IMR-90 (cell line): ENCODE measurements around the gene TBX10. TPM values are rescaled to one million over a fixed set of nuclear protein-coding genes. Genes with fewer than 3 reads are reported as not detected.

ENCODE experiments used
- ATAC-seq: fragments of 200-7000 bp; cut with Tn5 transposase; 2 replicates; pipeline ENCODE4 v1.9.1; 2020; ENCODE audit warnings: low read depth, mild to moderate bottlenecking, moderate library complexity
- BruUV-seq: library from RNA; stranded (reverse); fragments of 400-500 nt; replicated peaks from 2 replicates; lab custom pipeline; 2021; lab: Mats Ljungman, UMichigan
- CTCF ChIA-PET: fragments of 300-600 bp; formaldehyde crosslinking; extraction: SDS; loops from one replicate; lab custom pipeline; 2021; ENCODE audit warnings: antibody characterized with exemption; lab: Yijun Ruan, JAX
- POLR2A ChIA-PET: fragments of 300-600 bp; sonication (Branson Sonifier 250); formaldehyde crosslinking; loops from one replicate; lab custom pipeline; 2022; ENCODE audit warnings: antibody characterized with exemption; ENCODE audit not compliant: unreplicated experiment; lab: Charles Lee
- DNase-seq: peaks from one replicate; pipeline ENCODE4 v3.0.0; 2013
- H2AFZ ChIP-seq: replicated peaks from 2 replicates; pipeline ENCODE3; 2013; ENCODE audit warnings: low read length, mild to moderate bottlenecking; ENCODE audit not compliant: poor library complexity
- H2AK5ac ChIP-seq: 2 replicates; pipeline ENCODE4 v1.6.1; 2013; ENCODE audit warnings: low read depth, low read length, inconsistent platforms
- H2AK9ac ChIP-seq: replicated peaks from 2 replicates; pipeline ENCODE3; 2013; ENCODE audit warnings: mild to moderate bottlenecking, low read depth, low read length, moderate library complexity; ENCODE audit not compliant: poor library complexity
- H2BK120ac ChIP-seq: 2 replicates; pipeline ENCODE4 v1.6.1; 2013; ENCODE audit warnings: low read depth, low read length, inconsistent platforms
- H2BK15ac ChIP-seq: 3 replicates; pipeline ENCODE4 v1.6.1; 2013; ENCODE audit warnings: low read depth, low read length, inconsistent platforms
- H2BK20ac ChIP-seq: 2 replicates; pipeline ENCODE4 v1.6.1; 2013; ENCODE audit warnings: low read depth, mild to moderate bottlenecking, inconsistent platforms, low read length, moderate library complexity
- H2BK5ac ChIP-seq: 2 replicates; pipeline ENCODE4 v1.6.1; 2013; ENCODE audit warnings: mild to moderate bottlenecking, low read depth, low read length, inconsistent platforms; ENCODE audit not compliant: poor library complexity, severe bottlenecking
- H3K14ac ChIP-seq: replicated peaks from 2 replicates; pipeline ENCODE4 v1.6.1; 2013; ENCODE audit warnings: low read depth, low read length, inconsistent platforms
- H3K18ac ChIP-seq: 2 replicates; pipeline ENCODE4 v1.6.1; 2013; ENCODE audit warnings: low read depth, low read length, control low read depth
- H3K23ac ChIP-seq: 2 replicates; pipeline ENCODE4 v1.6.1; 2013; ENCODE audit warnings: low read depth, low read length, inconsistent platforms
- H3K27ac ChIP-seq: 2 replicates; pipeline ENCODE4 v1.5.1; 2013; ENCODE audit warnings: mild to moderate bottlenecking, control low read depth, low read length; ENCODE audit not compliant: insufficient read depth
- H3K27me3 ChIP-seq: 2 replicates; pipeline ENCODE4 v1.6.1; 2013; ENCODE audit warnings: low read length; ENCODE audit not compliant: control insufficient read depth, insufficient read depth
- H3K36me3 ChIP-seq: 2 replicates; pipeline ENCODE4 v1.6.1; 2013; ENCODE audit warnings: low read length, mixed read lengths; ENCODE audit not compliant: control insufficient read depth, insufficient read depth
- H3K4ac ChIP-seq: 2 replicates; pipeline ENCODE4 v1.6.1; 2013; ENCODE audit warnings: low read depth, low read length, inconsistent platforms
- H3K4me1 ChIP-seq: 2 replicates; pipeline ENCODE4 v1.6.1; 2013; ENCODE audit warnings: low read length, mixed read lengths; ENCODE audit not compliant: control insufficient read depth, insufficient read depth
- H3K4me2 ChIP-seq: 2 replicates; pipeline ENCODE4 v1.6.1; 2013; ENCODE audit warnings: low read depth, mild to moderate bottlenecking, control low read depth, low read length, moderate library complexity
- H3K4me3 ChIP-seq: 2 replicates; pipeline ENCODE4 v1.5.1; 2013; ENCODE audit warnings: low read depth, mild to moderate bottlenecking, control low read depth, low read length, moderate library complexity; ENCODE audit not compliant: insufficient read depth
- H3K56ac ChIP-seq: 2 replicates; pipeline ENCODE4 v1.6.1; 2013; ENCODE audit warnings: low read length, inconsistent platforms; ENCODE audit not compliant: insufficient read depth; ENCODE audit errors: extremely low read depth
- H3K79me1 ChIP-seq, 2 experiments: 2 replicates each; pipeline ENCODE4 v1.6.1; 2013; ENCODE audit warnings: low read length in 2 of 2, inconsistent platforms in 1 of 2, low read depth in 1 of 2
- H3K9ac ChIP-seq: 2 replicates; pipeline ENCODE4 v1.6.1; 2013; ENCODE audit warnings: low read depth, low read length, control low read depth
- H3K9me1 ChIP-seq: 2 replicates; pipeline ENCODE4 v1.6.1; 2013; ENCODE audit warnings: low read length, inconsistent platforms; ENCODE audit not compliant: insufficient read depth
- H3K9me3 ChIP-seq: 2 replicates; pipeline ENCODE4 v1.6.1; 2013; ENCODE audit warnings: low read length; ENCODE audit not compliant: control insufficient read depth, insufficient read depth
- H4K20me1 ChIP-seq: 2 replicates; pipeline ENCODE4 v1.6.1; 2013; ENCODE audit warnings: low read length, inconsistent platforms; ENCODE audit not compliant: insufficient read depth
- H4K5ac ChIP-seq: 2 replicates; pipeline ENCODE4 v1.6.1; 2013; ENCODE audit warnings: mild to moderate bottlenecking, low read depth, low read length, control low read depth
- H4K8ac ChIP-seq, 2 experiments: 2 replicates each; pipeline ENCODE4 v1.6.1; 2013; ENCODE audit warnings: low read depth in 2 of 2, low read length in 2 of 2, control low read depth in 1 of 2, inconsistent platforms in 1 of 2
- H4K91ac ChIP-seq: 2 replicates; pipeline ENCODE4 v1.6.1; 2013; ENCODE audit warnings: low read depth, low read length, inconsistent platforms; ENCODE audit not compliant: insufficient read depth
- BHLHE40 ChIP-seq: fragments of 150-350 bp; IDR thresholded peaks from 2 replicates; pipeline ENCODE4 v1.6.1; 2016; ENCODE audit warnings: mild to moderate bottlenecking, low read depth, low read length
- CEBPB ChIP-seq: IDR thresholded peaks from 2 replicates; pipeline ENCODE4 v1.6.1; 2012; ENCODE audit warnings: low read depth, low read length, improper control_type of control experiment
- CHD1 ChIP-seq: IDR thresholded peaks from 2 replicates; pipeline ENCODE4 v1.6.1; 2012; ENCODE audit warnings: low read depth, low read length, improper control_type of control experiment
- FOS ChIP-seq: fragments of 150-350 bp; IDR thresholded peaks from 2 replicates; pipeline ENCODE4 v1.6.1; 2016; ENCODE audit warnings: low read depth, low read length
- NFE2L2 ChIP-seq: fragments of 150-350 bp; IDR thresholded peaks from 2 replicates; pipeline ENCODE4 v1.6.1; 2016; ENCODE audit warnings: low read depth, mild to moderate bottlenecking, low read length
- RAD21 ChIP-seq: IDR thresholded peaks from 2 replicates; pipeline ENCODE4 v1.6.1; 2012; ENCODE audit warnings: low read length, improper control_type of control experiment
- RFX5 ChIP-seq: IDR thresholded peaks from 2 replicates; pipeline ENCODE4 v1.8.0; 2012; ENCODE audit warnings: low read depth, mild to moderate bottlenecking, low read length, moderate library complexity
- WGBS, 2 experiments: methylation state at CpG; one replicate each; pipeline versions ENCODE4 v1.1.5 to v1.1.7; 2013; ENCODE audit warnings: missing lambda C conversion rate in 2 of 2; ENCODE audit not compliant: insufficient read length in 1 of 2; ENCODE audit errors: extremely low coverage in 2 of 2; 5-methylcytosine and 5-hydroxymethylcytosine counted together
- dilution Hi-C: fragments of 300-500 bp; cut with HindIII; formaldehyde crosslinking; loops from one replicate; pipeline ENCODE4 v1.14.3; 2018; ENCODE audit warnings: low sequenced_read_pairs; ENCODE audit not compliant: unreplicated experiment
- in situ Hi-C: fragments of 300-500 bp; cut with MboI; formaldehyde crosslinking; loops from 3 replicates; pipeline ENCODE4 v1.14.3; 2019; ENCODE audit warnings: low sequenced_read_pairs, inconsistent platforms, mixed read lengths
- intact Hi-C: fragments of 100-400 bp; cut with micrococcal nuclease; formaldehyde crosslinking; loops from 2 replicates; pipeline ENCODE4 v1.10.0; 2022
- polyA plus RNA-seq, 3 experiments: library from polyadenylated mRNA; depleted of rRNA; stranded (reverse); fragments of >200 nt; gene quantifications; 2 replicates each; pipeline ENCODE4 v1.2.3, GENCODE V29; 2012; ENCODE audit warnings: low replicate concordance in 1 of 3
- total RNA-seq: library from RNA; depleted of rRNA; stranded (reverse); fragments of >200 nt; gene quantifications from 2 replicates; pipeline ENCODE4 v1.2.3, GENCODE V29; 2012
- TF ChIP-seq, protein P1 (sequence below): conservative IDR thresholded peaks from 2 replicates; pipeline ENCODE4 v1.5.1; 2012; ENCODE audit warnings: mild to moderate bottlenecking, low read depth, low read length, improper control_type of control experiment

The TBX10 gene
- total and polyA plus RNA-seq, 2 of the 4 experiments (the other 2 are of a cell fraction): not detected

DNA sequence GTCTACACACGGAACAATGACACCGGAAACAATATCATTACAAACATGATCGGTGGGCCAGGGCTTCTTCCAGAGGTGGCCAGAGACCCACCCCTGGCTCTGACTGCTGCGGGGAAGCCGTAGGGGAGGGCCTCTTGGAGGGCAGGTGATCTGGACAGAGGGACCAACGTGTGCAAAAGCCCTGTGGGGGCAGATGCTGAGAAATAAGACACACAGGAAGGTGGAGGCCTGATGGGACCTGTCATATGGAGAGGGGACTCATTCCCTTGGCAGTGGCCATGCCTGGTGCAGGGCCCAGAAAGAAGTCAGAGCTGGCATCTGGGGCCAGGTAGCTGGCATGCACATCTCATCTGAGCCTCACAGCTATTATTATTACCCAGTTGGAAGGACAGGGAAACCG is 33.8 kb upstream of the TBX10 start:
- no peak for TF ChIP-seq FOS
- no peak for TF ChIP-seq BHLHE40
- no peak for TF ChIP-seq RFX5
- no peak for TF ChIP-seq CHD1
- TF ChIP-seq CEBPB: no peak
- TF ChIP-seq NFE2L2: no peak
- TF ChIP-seq, protein P1, sequence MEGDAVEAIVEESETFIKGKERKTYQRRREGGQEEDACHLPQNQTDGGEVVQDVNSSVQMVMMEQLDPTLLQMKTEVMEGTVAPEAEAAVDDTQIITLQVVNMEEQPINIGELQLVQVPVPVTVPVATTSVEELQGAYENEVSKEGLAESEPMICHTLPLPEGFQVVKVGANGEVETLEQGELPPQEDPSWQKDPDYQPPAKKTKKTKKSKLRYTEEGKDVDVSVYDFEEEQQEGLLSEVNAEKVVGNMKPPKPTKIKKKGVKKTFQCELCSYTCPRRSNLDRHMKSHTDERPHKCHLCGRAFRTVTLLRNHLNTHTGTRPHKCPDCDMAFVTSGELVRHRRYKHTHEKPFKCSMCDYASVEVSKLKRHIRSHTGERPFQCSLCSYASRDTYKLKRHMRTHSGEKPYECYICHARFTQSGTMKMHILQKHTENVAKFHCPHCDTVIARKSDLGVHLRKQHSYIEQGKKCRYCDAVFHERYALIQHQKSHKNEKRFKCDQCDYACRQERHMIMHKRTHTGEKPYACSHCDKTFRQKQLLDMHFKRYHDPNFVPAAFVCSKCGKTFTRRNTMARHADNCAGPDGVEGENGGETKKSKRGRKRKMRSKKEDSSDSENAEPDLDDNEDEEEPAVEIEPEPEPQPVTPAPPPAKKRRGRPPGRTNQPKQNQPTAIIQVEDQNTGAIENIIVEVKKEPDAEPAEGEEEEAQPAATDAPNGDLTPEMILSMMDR: no peak
- TF ChIP-seq RAD21: no peak
- no peaks in the 10 kb centered on the region for H3K4me1 ChIP-seq
- no peak overlapping the region for H3K4me2 ChIP-seq
- no peak overlapping the region for H2AFZ ChIP-seq
- no peak overlapping the region for H3K18ac ChIP-seq
- dilution Hi-C loops (no loop called here), in situ Hi-C loops (no loop called here), intact Hi-C loops (no loop called here)
- H3K27me3 ChIP-seq: peaks cover 17% of the 10 kb centered on the region
- H2BK5ac ChIP-seq: no peak overlapping the region
- H3K4ac ChIP-seq: no peak overlapping the region
- no peak overlapping the region for H2AK9ac ChIP-seq
- DNase-seq (no peak), ATAC-seq (no peak)
- ChIA-PET CTCF (no interaction called here), POLR2A (no interaction called here)
- H3K36me3 ChIP-seq: no peaks in the 10 kb centered on the region
- no peak overlapping the region for H3K14ac ChIP-seq
- no peaks in the 10 kb centered on the region for H3K9me3 ChIP-seq
- no peaks in the 10 kb centered on the region for H4K20me1 ChIP-seq
- H3K4me3 ChIP-seq: no peak overlapping the region
- WGBS, 2 experiments: 25% methylated on average over 2 of the region's 7 CpGs; no CpG with 5 or more reads in 1 of the 2 experiments
- no peak overlapping the region for H3K23ac ChIP-seq
- no peak overlapping the region for H3K56ac ChIP-seq
- H2BK120ac ChIP-seq: no peak overlapping the region
- no peak overlapping the region for H4K8ac ChIP-seq
- no TSS peak for BruUV-seq
- H3K9me1 ChIP-seq: no peaks in the 10 kb centered on the region
- no peaks in the 10 kb centered on the region for H3K79me1 ChIP-seq
- no peak overlapping the region for H4K5ac ChIP-seq
- H3K27ac ChIP-seq: no peak overlapping the region
- no peak overlapping the region for H2BK20ac ChIP-seq
- H3K9ac ChIP-seq: no peak overlapping the region
- no peak overlapping the region for H2AK5ac ChIP-seq
- H4K91ac ChIP-seq: no peak overlapping the region
- H2BK15ac ChIP-seq: no peak overlapping the region
